ENCODE data around the gene GAB3. TPM values are rescaled to one million over a fixed set of nuclear protein-coding genes. Genes with fewer than 3 reads are reported as not detected.

GAB3 gene
- total and polyA plus RNA-seq, 2 experiments from 2014 or later, result 0.89 to 1.8 TPM

GRCh38 chrX:154793084-154793795 lies 42.4 kb upstream of the GAB3 start (continued):
- TF ChIP-seq ZNF462 (CRISPR knock-in tag; IDR thresholded peaks at IDR 0.05), result no peak
- no peak for TF ChIP-seq CREB1 (CRISPR knock-in tag; IDR thresholded peaks at IDR 0.05; ENCODE audit: low read depth)
- TF ChIP-seq NANOG (IDR thresholded peaks at IDR 0.05; ENCODE audit: borderline replicate concordance), result no peak
- no peak for TF ChIP-seq EZH2 (IDR thresholded peaks at IDR 0.05; ENCODE audit: low read depth, unreplicated experiment)

GRCh38 chrX:154791939-154792338 lies 41.1 kb upstream of the GAB3 start:
- Histone ChIP-seq H4K20me1 (replicated peaks; ENCODE audit: insufficient read depth) (no peaks in the 10 kb centered on the region), H3K4me2 (no peak overlapping the region), H3K4me3 (no peak overlapping the region), H3K36me3 (ENCODE audit: insufficient read depth) (no peaks in the 10 kb centered on the region), H3K4me1 (ENCODE audit: insufficient read depth) (peaks cover 4% of the 10 kb centered on the region), H3K79me2 (replicated peaks; ENCODE audit: insufficient read depth) (no peaks in the 10 kb centered on the region), H3K9me2 (ENCODE audit: insufficient read depth) (no peaks in the 10 kb centered on the region), H3K27ac (ENCODE audit: low read depth) (no peak overlapping the region), H3F3A (replicated peaks; ENCODE audit: low read depth) (no peaks in the 10 kb centered on the region), H3K27me3 (ENCODE audit: insufficient read depth) (no peaks in the 10 kb centered on the region), H2AFZ (no peak overlapping the region)
- no peak overlapping the region for H3K4me3 Mint-ChIP-seq
- no peaks in the 10 kb centered on the region; the same call in 2 of the 3 replicates for H3K36me3 Mint-ChIP-seq (ENCODE audit: low read depth)
- no peak for ATAC-seq
- no peak overlapping the region for H3K27ac Mint-ChIP-seq
- peaks cover 15% of the 10 kb centered on the region for H3K4me1 Mint-ChIP-seq
- H3K27me3 Mint-ChIP-seq (ENCODE audit: insufficient read depth, low read depth, poor library complexity), result no peaks in the 10 kb centered on the region
- no peak for DNase-seq (ENCODE audit: low spot score)
- no peaks in the 10 kb centered on the region for H3K9me3 Mint-ChIP-seq
- no peak for TF ChIP-seq CREB1 (CRISPR knock-in tag; IDR thresholded peaks at IDR 0.05; ENCODE audit: low read depth)
- no peak for TF ChIP-seq ZNF462 (CRISPR knock-in tag; IDR thresholded peaks at IDR 0.05)
- no peak for TF ChIP-seq EZH2phosphoT487 (IDR thresholded peaks at IDR 0.05; ENCODE audit: unreplicated experiment)
